BE2C (cell line): ENCODE measurements around the gene PARP11.

Source experiments
- DNase-seq: peaks from one replicate; pipeline ENCODE4 v3.0.0-alpha.2; 2020
- H3K27me3 ChIP-seq: fragments of 250-450 bp; sonication (Bioruptor Pico); 2 replicates; pipeline ENCODE4 v1.5.1; 2020; ENCODE audit warnings: mild to moderate bottlenecking
- H3K36me3 ChIP-seq: fragments of 250-450 bp; sonication (Bioruptor Pico); 2 replicates; pipeline ENCODE4 v1.5.1; 2020; ENCODE audit warnings: mild to moderate bottlenecking
- H3K4me1 ChIP-seq: fragments of 250-450 bp; sonication (Bioruptor Pico); 2 replicates; pipeline ENCODE4 v1.5.1; 2020
- H3K4me3 ChIP-seq: 2 replicates; pipeline ENCODE4 v1.5.1; 2011; ENCODE audit warnings: low read depth, low read length
- H3K9me3 ChIP-seq: fragments of 250-450 bp; sonication (Bioruptor Pico); 2 replicates; pipeline ENCODE4 v1.5.1; 2020
- CTCF ChIP-seq: IDR thresholded peaks from 2 replicates; pipeline ENCODE4 v1.5.1; 2012; ENCODE audit warnings: mild to moderate bottlenecking, low read depth, low read length

The PARP11 gene

GRCh38 chr12:3836641-3837040 lies 36.6 kb downstream of the PARP11 start:
- no peaks in the 10 kb centered on the region for H3K4me1 ChIP-seq
- no peak for DNase-seq
- TF ChIP-seq CTCF, result no peak
- H3K9me3 ChIP-seq, result no peaks in the 10 kb centered on the region
- no peaks in the 10 kb centered on the region for H3K36me3 ChIP-seq
- H3K4me3 ChIP-seq, result no peak overlapping the region
- H3K27me3 ChIP-seq, result no peaks in the 10 kb centered on the region; the same call in 1 of the 2 replicates

GRCh38 chr12:3835914-3836313 lies 37.3 kb downstream of the PARP11 start:
- Histone ChIP-seq H3K4me1 (no peaks in the 10 kb centered on the region), H3K36me3 (no peaks in the 10 kb centered on the region), H3K9me3 (no peaks in the 10 kb centered on the region), H3K4me3 (no peak overlapping the region), H3K27me3 (no peaks in the 10 kb centered on the region; the same call in 1 of the 2 replicates)
- DNase-seq, result no peak
- TF ChIP-seq CTCF, result no peak

- peaks cover 2% of the 10 kb centered on the region for H3K27me3 ChIP-seq
- no peak overlapping the region for H3K4me3 ChIP-seq
- TF ChIP-seq CTCF, result no peak
- no peak for DNase-seq
- H3K36me3 ChIP-seq, result no peaks in the 10 kb centered on the region
- H3K4me1 ChIP-seq, result no peaks in the 10 kb centered on the region
- no peaks in the 10 kb centered on the region for H3K9me3 ChIP-seq
Measured at GRCh38 chr12:3834774-3835173, 38.4 kb downstream of the PARP11 start.

GRCh38 chr12:3833670-3834310 lies 39.4 kb downstream of the PARP11 start:
- no peak for DNase-seq
- no peaks in the 10 kb centered on the region for H3K36me3 ChIP-seq
- TF ChIP-seq CTCF, result no peak
- peaks cover 2% of the 10 kb centered on the region for H3K27me3 ChIP-seq
- no peak overlapping the region for H3K4me3 ChIP-seq
- no peaks in the 10 kb centered on the region for H3K4me1 ChIP-seq
- H3K9me3 ChIP-seq, result no peaks in the 10 kb centered on the region

GRCh38 chr12:3832738-3833137 lies 40.5 kb downstream of the PARP11 start:
- peaks cover 2% of the 10 kb centered on the region for H3K27me3 ChIP-seq
- no peak overlapping the region for H3K4me3 ChIP-seq
- H3K4me1 ChIP-seq, result no peaks in the 10 kb centered on the region
- DNase-seq, result no peak
- H3K36me3 ChIP-seq, result no peaks in the 10 kb centered on the region
- TF ChIP-seq CTCF, result no peak
- no peaks in the 10 kb centered on the region for H3K9me3 ChIP-seq

- no peak for TF ChIP-seq CTCF
- no peak for DNase-seq
- Histone ChIP-seq H3K4me3 (no peak overlapping the region), H3K36me3 (no peaks in the 10 kb centered on the region), H3K27me3 (peaks cover 2% of the 10 kb centered on the region; the same call in 1 of the 2 replicates), H3K9me3 (no peaks in the 10 kb centered on the region), H3K4me1 (no peaks in the 10 kb centered on the region)
Measured at GRCh38 chr12:3828888-3829287, 44.3 kb downstream of the PARP11 start.
